Fibroblast of lung (primary cell): ENCODE data around the gene FTL. TPM values are rescaled to one million over a fixed set of nuclear protein-coding genes. Genes with fewer than 3 reads are reported as not detected.

Experiments
- DNase-seq, 2 donors: peaks; one replicate each; pipeline versions ENCODE4 v3.0.0 to v3.0.0-alpha.2; 2010; ENCODE audit warnings: low read depth in 2 of 2
- H2AFZ ChIP-seq: 2 replicates; pipeline ENCODE4 v1.5.1; 2012; ENCODE audit warnings: low read length, control low read depth, inconsistent platforms
- H3K27ac ChIP-seq: 2 replicates; pipeline ENCODE4 v1.5.1; 2011; ENCODE audit warnings: low read length, control low read depth; ENCODE audit not compliant: insufficient read depth
- H3K27me3 ChIP-seq: 2 replicates; pipeline ENCODE4 v1.5.1; 2011; ENCODE audit warnings: mild to moderate bottlenecking, low read length; ENCODE audit not compliant: control insufficient read depth, insufficient read depth
- H3K36me3 ChIP-seq: 2 replicates; pipeline ENCODE4 v1.5.1; 2011; ENCODE audit warnings: low read length; ENCODE audit not compliant: control insufficient read depth, insufficient read depth
- H3K4me1 ChIP-seq: 2 replicates; pipeline ENCODE4 v1.5.1; 2011; ENCODE audit warnings: low read length; ENCODE audit not compliant: control insufficient read depth, insufficient read depth; ENCODE audit errors: extremely low read depth
- H3K4me2 ChIP-seq: 2 replicates; pipeline ENCODE4 v1.5.1; 2011; ENCODE audit warnings: low read length, control low read depth; ENCODE audit not compliant: insufficient read depth; ENCODE audit errors: extremely low read depth
- H3K4me3 ChIP-seq, 4 experiments: fragments of 200-600 bp in 1 of 4; sonication (generic) in 1 of 4; replicated peaks in 1 of 4; 2 replicates each; pipeline ENCODE4 v1.5.1; 2011 to 2016; ENCODE audit warnings: low read length in 4 of 4, low read depth in 3 of 4, mild to moderate bottlenecking in 3 of 4, control low read depth in 2 of 4, inconsistent platforms in 1 of 4, mixed read lengths in 1 of 4; ENCODE audit not compliant: insufficient read depth in 1 of 4; ENCODE audit errors: control extremely low read depth in 1 of 4
- H3K79me2 ChIP-seq: 2 replicates; pipeline ENCODE4 v1.5.1; 2012; ENCODE audit warnings: mild to moderate bottlenecking, low read length, inconsistent platforms; ENCODE audit not compliant: control insufficient read depth, insufficient read depth
- H3K9ac ChIP-seq: 2 replicates; pipeline ENCODE4 v1.5.1; 2011; ENCODE audit warnings: mild to moderate bottlenecking, low read length, control low read depth; ENCODE audit not compliant: insufficient read depth
- H3K9me3 ChIP-seq: 2 replicates; pipeline ENCODE4 v1.5.1; 2012; ENCODE audit warnings: low read depth, low read length; ENCODE audit not compliant: control insufficient read depth, insufficient read depth
- H4K20me1 ChIP-seq: 2 replicates; pipeline ENCODE4 v1.5.1; 2011; ENCODE audit warnings: low read length; ENCODE audit not compliant: control insufficient read depth, insufficient read depth; ENCODE audit errors: extremely low read depth
- EZH2 ChIP-seq: IDR thresholded peaks from 2 replicates; pipeline ENCODE4 v1.5.1; 2012; ENCODE audit warnings: low read length, control low read depth, mild to moderate bottlenecking; ENCODE audit errors: missing control alignments
- polyA plus RNA-seq, 2 donors: library from polyadenylated mRNA; depleted of rRNA in 1 of 2; stranded (reverse) in 1 of 2; unstranded in 1 of 2; fragments of >200 nt; gene quantifications; 2 replicates each; pipeline ENCODE4 v1.2.1, GENCODE V29; 2011 to 2012; ENCODE audit warnings: missing spikeins in 1 of 2
- total RNA-seq: library from RNA; depleted of rRNA; stranded (reverse); fragments of >200 nt; gene quantifications from 2 replicates; pipeline ENCODE4 v1.2.1, GENCODE V29; 2014
- TF ChIP-seq, protein P1 (sequence below), 2 donors: IDR thresholded peaks in 1 of 2; conservative IDR thresholded peaks in 1 of 2; 1 replicate in 1 of 2; 2 replicates in 1 of 2; pipeline ENCODE4 v1.5.1; 2011 to 2012; ENCODE audit warnings: low read length in 2 of 2, control low read depth in 1 of 2, inconsistent platforms in 1 of 2, low read depth in 1 of 2, mild to moderate bottlenecking in 1 of 2

The FTL gene
- total and polyA plus RNA-seq, 2 donors (not counting 1 experiment from before 2014, with no cell fraction given), result 1,844 to 6,440 TPM

DNA sequence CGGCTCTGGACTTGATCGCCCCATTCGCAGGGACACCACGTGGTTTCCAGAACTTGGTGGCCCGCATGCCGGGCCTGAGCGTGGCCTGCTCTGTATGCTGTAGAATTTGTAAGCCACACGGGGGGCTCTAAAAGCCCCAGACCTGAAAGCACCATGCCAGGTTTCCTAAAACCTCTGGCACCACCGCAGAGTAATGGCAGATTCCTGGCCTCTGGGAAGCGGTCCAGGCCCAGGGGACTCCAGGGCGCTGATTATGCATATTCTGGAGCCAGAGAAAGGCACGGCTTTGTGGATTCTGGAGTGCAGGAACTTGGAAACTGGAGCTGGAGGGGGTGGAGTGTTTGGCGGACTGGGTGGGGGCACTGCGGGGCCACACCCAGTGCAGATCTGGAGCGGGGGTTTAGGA lies 3.7 kb downstream of the FTL start:
- Histone ChIP-seq H3K9me3 (no peaks in the 10 kb centered on the region), H3K79me2 (peaks cover 19% of the 10 kb centered on the region), H4K20me1 (peaks cover 6% of the 10 kb centered on the region), H3K27me3 (no peaks in the 10 kb centered on the region), H3K4me2 (no peak overlapping the region), H3K27ac (no peak overlapping the region), H2AFZ (no peak overlapping the region), H3K36me3 (peaks cover 22% of the 10 kb centered on the region), H3K4me1 (peaks cover 8% of the 10 kb centered on the region), H3K4me3 (no peak overlapping the region), H3K9ac (no peak overlapping the region)
- DNase-seq, result no peak
- TF ChIP-seq EZH2, result no peak
- TF ChIP-seq, protein P1, sequence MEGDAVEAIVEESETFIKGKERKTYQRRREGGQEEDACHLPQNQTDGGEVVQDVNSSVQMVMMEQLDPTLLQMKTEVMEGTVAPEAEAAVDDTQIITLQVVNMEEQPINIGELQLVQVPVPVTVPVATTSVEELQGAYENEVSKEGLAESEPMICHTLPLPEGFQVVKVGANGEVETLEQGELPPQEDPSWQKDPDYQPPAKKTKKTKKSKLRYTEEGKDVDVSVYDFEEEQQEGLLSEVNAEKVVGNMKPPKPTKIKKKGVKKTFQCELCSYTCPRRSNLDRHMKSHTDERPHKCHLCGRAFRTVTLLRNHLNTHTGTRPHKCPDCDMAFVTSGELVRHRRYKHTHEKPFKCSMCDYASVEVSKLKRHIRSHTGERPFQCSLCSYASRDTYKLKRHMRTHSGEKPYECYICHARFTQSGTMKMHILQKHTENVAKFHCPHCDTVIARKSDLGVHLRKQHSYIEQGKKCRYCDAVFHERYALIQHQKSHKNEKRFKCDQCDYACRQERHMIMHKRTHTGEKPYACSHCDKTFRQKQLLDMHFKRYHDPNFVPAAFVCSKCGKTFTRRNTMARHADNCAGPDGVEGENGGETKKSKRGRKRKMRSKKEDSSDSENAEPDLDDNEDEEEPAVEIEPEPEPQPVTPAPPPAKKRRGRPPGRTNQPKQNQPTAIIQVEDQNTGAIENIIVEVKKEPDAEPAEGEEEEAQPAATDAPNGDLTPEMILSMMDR (conservative IDR thresholded peaks at IDR 0.05 in 1 of 2, IDR thresholded peaks at IDR 0.05 in 1 of 2; ENCODE audit: low read depth in 1 of 2, low read length in 2 of 2), result no peak

DNA sequence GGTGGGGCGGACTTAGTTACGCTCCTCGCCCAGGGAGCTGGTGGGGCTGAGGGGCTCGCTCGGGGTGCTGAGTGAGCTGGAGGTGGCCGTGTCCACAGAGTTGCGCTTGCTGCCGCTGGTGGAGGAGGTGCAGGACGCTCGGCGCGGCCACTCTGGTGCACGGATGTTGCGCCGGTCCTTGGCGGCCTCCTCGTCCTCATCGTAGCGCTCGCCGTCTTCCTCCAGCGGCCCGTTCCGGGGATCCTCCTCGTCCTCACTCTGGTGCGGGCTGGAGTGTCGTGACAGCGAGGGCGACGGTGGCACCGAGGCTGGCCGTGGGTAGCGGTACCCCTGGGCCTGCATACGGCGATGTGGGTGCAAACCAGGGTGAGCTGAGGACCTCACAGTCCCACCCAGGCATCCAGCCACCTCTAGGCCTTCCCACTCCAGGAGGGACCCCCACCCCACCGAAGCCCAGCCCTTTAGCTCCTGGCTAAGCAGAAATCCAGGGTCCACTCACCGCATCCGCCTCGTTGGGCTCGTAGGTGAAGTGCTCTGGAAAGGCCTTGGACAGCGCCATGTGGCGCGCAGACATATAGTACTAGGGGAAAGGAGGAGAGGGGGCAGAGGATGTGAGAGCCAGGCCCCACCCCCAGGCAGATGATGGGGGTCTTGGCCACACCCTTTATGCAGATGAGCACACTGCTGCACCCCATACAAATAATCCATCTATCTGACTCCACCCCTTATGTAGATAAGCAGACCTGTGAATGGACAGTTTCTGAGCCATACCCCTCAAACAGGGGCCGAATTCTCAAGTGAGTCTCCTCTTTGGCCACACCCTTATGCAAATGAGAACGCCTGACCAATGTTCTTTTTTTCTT lies 4.4 kb downstream of the FTL start:
- no peak overlapping the region for H3K4me2 ChIP-seq
- peaks cover 6% of the 10 kb centered on the region for H4K20me1 ChIP-seq
- DNase-seq, result no peak

DNA sequence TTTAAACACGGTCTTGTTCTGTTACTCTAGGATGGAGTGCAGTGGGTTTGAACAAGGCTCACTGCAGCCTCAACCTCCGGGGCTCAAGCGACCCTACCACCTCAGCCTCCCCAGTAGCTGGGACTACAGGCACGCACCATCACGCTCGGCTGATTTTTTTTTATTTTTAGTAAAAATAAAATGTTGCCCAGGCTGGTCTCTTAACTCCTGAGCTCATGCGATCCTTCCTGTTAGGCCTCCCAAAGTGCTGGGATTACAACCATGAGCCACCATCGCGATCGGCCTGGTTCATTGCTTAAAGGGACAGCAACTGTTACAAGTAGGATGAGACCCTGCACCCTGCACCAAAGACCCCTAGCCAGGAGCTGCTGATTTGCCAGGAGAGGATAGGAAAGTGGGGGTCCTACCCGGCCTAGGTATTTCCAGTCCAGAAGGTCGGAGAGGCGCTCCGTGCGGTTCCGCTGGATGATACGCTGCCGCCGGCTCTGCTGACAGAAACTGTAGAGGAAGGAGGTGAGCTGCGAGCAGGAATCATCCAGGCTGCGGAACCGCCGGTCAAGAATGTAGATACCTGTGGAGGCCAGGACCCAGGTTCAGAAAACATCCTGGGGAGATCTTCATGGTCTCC lies 5.1 kb downstream of the FTL start:
- Histone ChIP-seq H3K27me3 (no peaks in the 10 kb centered on the region), H3K79me2 (peaks cover 18% of the 10 kb centered on the region), H2AFZ (no peak overlapping the region), H3K27ac (no peak overlapping the region), H3K9ac (no peak overlapping the region), H3K4me3 (no peak overlapping the region), H3K9me3 (no peaks in the 10 kb centered on the region), H4K20me1 (peaks cover 6% of the 10 kb centered on the region), H3K4me1 (no peaks in the 10 kb centered on the region), H3K4me2 (no peak overlapping the region), H3K36me3 (peaks cover 29% of the 10 kb centered on the region)
- no peak for TF ChIP-seq EZH2
- TF ChIP-seq, protein P1 (conservative IDR thresholded peaks at IDR 0.05 in 1 of 2, IDR thresholded peaks at IDR 0.05 in 1 of 2; ENCODE audit: low read depth in 1 of 2, low read length in 2 of 2), result no peak
- no peak for DNase-seq

More for the DNA sequence above, 4.4 kb downstream of the FTL start:
- Histone ChIP-seq H3K79me2 (peaks cover 19% of the 10 kb centered on the region), H3K27me3 (no peaks in the 10 kb centered on the region), H2AFZ (no peak overlapping the region), H3K27ac (no peak overlapping the region), H3K9me3 (no peaks in the 10 kb centered on the region), H3K4me3 (no peak overlapping the region), H3K36me3 (peaks cover 28% of the 10 kb centered on the region), H3K4me1 (peaks cover 2% of the 10 kb centered on the region), H3K9ac (no peak overlapping the region)
- TF ChIP-seq, protein P1 (conservative IDR thresholded peaks at IDR 0.05 in 1 of 2, IDR thresholded peaks at IDR 0.05 in 1 of 2; ENCODE audit: low read depth in 1 of 2, low read length in 2 of 2), result no peak
- no peak for TF ChIP-seq EZH2
